ENCODE measurements around the gene CRYAB.

GRCh38 chr11:111913031-111913861, 1.7 kb upstream of the CRYAB start:
- TF ChIP-seq EZH2 (IDR thresholded peaks at IDR 0.05; ENCODE audit: low read depth) (no peak), CTCF (conservative IDR thresholded peaks at IDR 0.05) (no peak)
